Measurements from ENCODE around the gene SAMD14.

The SAMD14 gene

DNA sequence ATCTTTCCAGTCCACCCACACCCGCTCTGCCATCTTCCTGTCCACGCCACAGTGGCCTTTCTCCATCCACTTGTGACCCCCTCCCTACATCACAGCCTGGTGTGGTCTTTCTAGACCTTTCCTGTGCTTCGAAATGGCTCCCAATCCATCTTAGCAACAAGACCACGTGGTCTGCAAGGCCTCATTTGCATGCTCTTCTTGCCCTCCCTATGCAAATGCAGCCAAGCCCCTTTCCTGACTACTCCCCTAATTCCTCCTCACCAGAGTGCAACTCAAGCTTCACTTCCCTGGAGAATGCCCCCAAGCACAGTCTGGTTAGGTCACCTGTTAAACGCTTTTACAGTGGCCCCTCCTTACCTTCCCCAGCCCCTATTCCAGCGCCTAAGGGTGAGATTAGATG, 14.4 kb upstream of the SAMD14 start:
- peaks cover 17% of the 10 kb centered on the region for H3K27me3 Mint-ChIP-seq (ENCODE audit: low read depth, poor library complexity)

GRCh38 chr17:50143461-50144176, 13.7 kb upstream of the SAMD14 start:
- Mint-ChIP-seq H3K4me3 (no peak overlapping the region), H3K27me3 (ENCODE audit: low read depth, poor library complexity) (peaks cover 17% of the 10 kb centered on the region), H3K36me3 (ENCODE audit: low read depth) (peaks cover 55% of the 10 kb centered on the region), H3K9me3 (no peaks in the 10 kb centered on the region), H3K27ac (no peak overlapping the region), H3K4me1 (peaks cover 34% of the 10 kb centered on the region)
- no peak for DNase-seq
- TF ChIP-seq, protein P1, sequence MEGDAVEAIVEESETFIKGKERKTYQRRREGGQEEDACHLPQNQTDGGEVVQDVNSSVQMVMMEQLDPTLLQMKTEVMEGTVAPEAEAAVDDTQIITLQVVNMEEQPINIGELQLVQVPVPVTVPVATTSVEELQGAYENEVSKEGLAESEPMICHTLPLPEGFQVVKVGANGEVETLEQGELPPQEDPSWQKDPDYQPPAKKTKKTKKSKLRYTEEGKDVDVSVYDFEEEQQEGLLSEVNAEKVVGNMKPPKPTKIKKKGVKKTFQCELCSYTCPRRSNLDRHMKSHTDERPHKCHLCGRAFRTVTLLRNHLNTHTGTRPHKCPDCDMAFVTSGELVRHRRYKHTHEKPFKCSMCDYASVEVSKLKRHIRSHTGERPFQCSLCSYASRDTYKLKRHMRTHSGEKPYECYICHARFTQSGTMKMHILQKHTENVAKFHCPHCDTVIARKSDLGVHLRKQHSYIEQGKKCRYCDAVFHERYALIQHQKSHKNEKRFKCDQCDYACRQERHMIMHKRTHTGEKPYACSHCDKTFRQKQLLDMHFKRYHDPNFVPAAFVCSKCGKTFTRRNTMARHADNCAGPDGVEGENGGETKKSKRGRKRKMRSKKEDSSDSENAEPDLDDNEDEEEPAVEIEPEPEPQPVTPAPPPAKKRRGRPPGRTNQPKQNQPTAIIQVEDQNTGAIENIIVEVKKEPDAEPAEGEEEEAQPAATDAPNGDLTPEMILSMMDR (IDR thresholded peaks at IDR 0.05), result no peak

More for the DNA sequence above, 14.4 kb upstream of the SAMD14 start:
- Mint-ChIP-seq H3K36me3 (ENCODE audit: low read depth) (peaks cover 48% of the 10 kb centered on the region), H3K4me3 (no peak overlapping the region), H3K9me3 (no peaks in the 10 kb centered on the region), H3K27ac (no peak overlapping the region), H3K4me1 (peaks cover 36% of the 10 kb centered on the region)
- no peak for DNase-seq
- TF ChIP-seq, protein P1 (IDR thresholded peaks at IDR 0.05), result no peak

DNA sequence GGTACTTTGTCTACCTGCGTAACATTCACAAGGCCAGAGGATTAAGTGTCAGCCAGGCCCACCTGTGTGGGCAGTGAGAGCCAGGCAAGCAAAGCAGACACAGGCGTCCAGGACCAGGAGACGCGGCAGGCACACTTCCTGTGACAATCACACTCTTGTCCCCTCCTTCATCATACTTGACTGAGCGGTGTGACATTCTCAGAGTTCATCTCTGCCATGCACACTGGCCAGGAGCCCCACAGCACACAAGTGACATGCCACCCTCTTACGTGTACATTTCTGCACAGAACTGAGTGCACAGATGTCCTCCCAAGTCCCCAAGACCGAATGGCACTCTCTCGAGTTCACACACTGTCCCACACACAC, 11.8 kb upstream of the SAMD14 start:
- Mint-ChIP-seq H3K36me3 (ENCODE audit: low read depth) (peaks cover 72% of the 10 kb centered on the region), H3K4me1 (peaks cover 16% of the 10 kb centered on the region), H3K4me3 (no peak overlapping the region), H3K27ac (no peak overlapping the region), H3K9me3 (no peaks in the 10 kb centered on the region), H3K27me3 (ENCODE audit: low read depth, poor library complexity) (peaks cover 20% of the 10 kb centered on the region)
- no peak for DNase-seq
- TF ChIP-seq, protein P1 (IDR thresholded peaks at IDR 0.05), result no peak

DNA sequence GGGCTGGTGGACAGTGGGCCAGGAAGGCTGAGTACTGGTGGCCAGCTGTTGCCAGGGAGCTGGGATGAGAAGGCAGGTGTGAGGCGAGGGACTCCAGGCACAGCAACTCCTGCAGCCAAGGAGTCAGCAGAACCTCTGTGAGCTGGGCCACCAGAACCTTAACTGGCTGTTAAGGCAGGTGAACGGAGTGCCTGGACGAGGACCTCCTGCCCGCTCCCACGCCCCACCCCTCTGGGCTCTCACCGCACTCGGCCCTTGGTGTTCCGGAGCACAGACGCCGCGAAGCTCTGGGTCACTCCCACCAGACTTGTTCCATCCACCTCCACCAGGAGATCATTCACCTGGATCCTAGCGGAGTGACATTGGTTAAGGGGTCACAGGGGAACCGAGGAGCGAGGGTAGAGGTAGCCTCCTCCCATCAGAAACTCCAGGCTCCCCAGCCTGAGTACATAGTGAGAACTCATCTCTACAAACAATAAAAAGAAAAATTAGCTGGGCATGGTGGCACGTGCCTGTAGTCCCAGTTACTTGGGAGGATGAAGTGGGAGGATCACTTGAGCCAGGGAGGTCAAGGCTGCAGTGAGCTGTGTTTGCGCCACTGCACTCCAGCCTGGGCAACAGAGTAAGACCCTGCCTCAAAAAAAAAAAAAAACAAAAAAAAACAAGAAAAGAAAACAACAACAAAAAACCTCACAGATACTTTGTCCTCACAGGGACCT, 11.2 kb upstream of the SAMD14 start:
- Mint-ChIP-seq H3K36me3 (ENCODE audit: low read depth) (peaks cover 77% of the 10 kb centered on the region), H3K27ac (no peak overlapping the region)
- DNase-seq, result no peak

DNA sequence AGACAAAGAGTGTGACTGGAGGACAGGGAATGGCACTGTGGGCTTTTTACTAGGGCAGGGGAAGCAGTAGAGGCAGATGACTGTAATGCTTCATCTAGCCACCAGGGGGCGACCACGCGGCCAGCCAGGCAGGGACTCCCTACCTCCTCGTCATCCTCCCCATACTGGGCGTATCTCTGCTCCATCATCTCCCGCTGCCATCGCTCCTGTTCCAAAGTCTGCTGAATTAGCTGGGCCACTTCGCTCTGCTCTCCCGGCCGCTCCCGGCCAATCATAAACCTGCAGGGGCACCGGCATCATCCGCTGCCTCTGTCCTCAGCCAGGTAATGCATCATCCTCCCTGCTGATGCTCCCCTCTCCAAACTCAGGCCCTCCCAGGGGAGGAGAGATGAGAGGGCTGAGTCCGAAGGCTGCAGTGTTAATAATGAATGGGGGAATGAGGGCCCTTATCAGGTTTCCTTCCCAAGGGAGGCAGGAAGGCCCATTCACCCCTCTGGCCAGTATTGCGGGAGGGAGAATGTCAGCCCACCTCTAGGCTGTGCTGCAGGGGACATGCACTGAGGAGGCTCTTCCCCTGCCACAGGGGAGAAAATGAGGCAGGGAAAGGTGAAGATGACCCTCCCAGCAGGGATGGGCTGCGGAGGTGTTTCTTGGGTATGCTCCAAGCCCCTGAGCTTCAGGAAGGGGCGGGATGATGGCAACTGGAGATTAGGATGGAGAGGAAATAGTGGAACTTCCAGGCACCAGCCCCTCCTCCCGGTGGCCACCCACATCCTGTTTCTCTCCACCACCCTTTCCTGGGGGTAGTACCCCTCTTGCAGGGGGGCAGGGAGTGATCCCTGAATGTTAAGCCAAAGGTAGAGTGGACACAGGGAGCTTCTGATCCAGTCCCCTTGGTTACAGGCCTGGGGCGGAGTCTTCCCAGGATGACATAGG, 10.3 kb upstream of the SAMD14 start:
- H3K27ac Mint-ChIP-seq, result peak overlapping the region; percentile 32
- H3K27me3 Mint-ChIP-seq (ENCODE audit: low read depth, poor library complexity), result peaks cover 20% of the 10 kb centered on the region
- H3K4me3 Mint-ChIP-seq, result no peak overlapping the region
- TF ChIP-seq, protein P1 (IDR thresholded peaks at IDR 0.05), result peak; percentile 94
- H3K36me3 Mint-ChIP-seq (ENCODE audit: low read depth), result peaks cover 77% of the 10 kb centered on the region
- peak; percentile 82 for DNase-seq
- H3K4me1 Mint-ChIP-seq, result peaks cover 5% of the 10 kb centered on the region
- H3K9me3 Mint-ChIP-seq, result no peaks in the 10 kb centered on the region

More for the DNA sequence above, 11.2 kb upstream of the SAMD14 start:
- TF ChIP-seq, protein P1 (IDR thresholded peaks at IDR 0.05), result no peak
- H3K4me3 Mint-ChIP-seq, result no peak overlapping the region
- peaks cover 20% of the 10 kb centered on the region for H3K27me3 Mint-ChIP-seq (ENCODE audit: low read depth, poor library complexity)
- no peaks in the 10 kb centered on the region for H3K9me3 Mint-ChIP-seq
- peaks cover 10% of the 10 kb centered on the region for H3K4me1 Mint-ChIP-seq

Measured in nephron progenitor cell (in vitro differentiated cells).